Transverse colon (tissue), 4 donors: ENCODE measurements around the gene MMP11. TPM values are rescaled to one million over a fixed set of nuclear protein-coding genes. Genes with fewer than 3 reads are reported as not detected.
A peak's percentile ranks its signal among the peaks of the same experiment; 100 is the strongest.

Source experiments
- DNase-seq: peaks from one replicate; pipeline ENCODE4 v3.0.0-alpha.2; 2019
- H3K27ac ChIP-seq, 4 donors: fragments of 200-600 bp; sonication (generic); 2 replicates each; pipeline ENCODE4 v1.5.1; 2016 to 2018; ENCODE audit warnings: inconsistent platforms in 4 of 4
- H3K27me3 ChIP-seq: fragments of 200-600 bp; sonication (generic); 2 replicates; pipeline ENCODE4 v1.5.1; 2017; ENCODE audit warnings: inconsistent platforms
- H3K36me3 ChIP-seq, 4 donors: fragments of 200-600 bp; sonication (generic); 2 replicates each; pipeline ENCODE4 v1.5.1; 2017 to 2019; ENCODE audit warnings: inconsistent platforms in 4 of 4
- H3K4me1 ChIP-seq, 4 donors: fragments of 200-600 bp; sonication (generic); 2 replicates each; pipeline ENCODE4 v1.5.1; 2017 to 2020; ENCODE audit warnings: inconsistent platforms in 4 of 4
- H3K4me3 ChIP-seq, 4 donors: fragments of 200-600 bp; sonication (generic); 1 replicate in 1 of 4; 2 replicates in 3 of 4; pipeline versions ENCODE4 v1.5.1 to v1.6.1; 2017 to 2019; ENCODE audit warnings: inconsistent platforms in 4 of 4
- H3K9me3 ChIP-seq, 2 donors: fragments of 200-600 bp; sonication (generic); 2 replicates each; pipeline ENCODE4 v1.5.1; 2017 to 2019; ENCODE audit warnings: inconsistent platforms in 2 of 2
- EP300 ChIP-seq: sonication (generic); formaldehyde crosslinking; IDR thresholded peaks from one replicate; pipeline ENCODE4 v1.6.1; 2017; ENCODE audit warnings: antibody characterized with exemption, low read depth
- POLR2A ChIP-seq: fragments of 450-650 bp; IDR thresholded peaks from one replicate; pipeline ENCODE4 v1.6.1; 2016; ENCODE audit warnings: antibody characterized with exemption, mild to moderate bottlenecking, moderate library complexity
- POLR2AphosphoS5 ChIP-seq, 3 donors: sonication (generic); formaldehyde crosslinking; IDR thresholded peaks; one replicate each; pipeline ENCODE4 v1.6.1; 2016; ENCODE audit warnings: antibody characterized with exemption in 3 of 3
- WGBS, 2 donors: methylation state at CpG; one replicate each; pipeline ENCODE4 v1.1.5; 2018; ENCODE audit warnings: low coverage in 1 of 2; 5-methylcytosine and 5-hydroxymethylcytosine counted together
- in situ Hi-C, 4 donors: fragments of 200-750 bp; cut with MboI; loops; one replicate each; pipeline versions ENCODE4 v1.15.0 to v1.15.1; 2017; ENCODE audit warnings: low sequenced_read_pairs in 3 of 4, low pct_ligation_motif_present in 1 of 4, low pct_unique_long_range_greater_than_20kb in 1 of 4
- intact Hi-C: fragments of 100-400 bp; cut with DNase I; formaldehyde crosslinking; loops from one replicate; pipeline ENCODE4 v1.15.1; 2023; ENCODE audit warnings: low total_unique reads
- total RNA-seq, 4 donors: library from RNA; depleted of rRNA; stranded (reverse); fragments of >200 nt; gene quantifications; one replicate each; pipeline ENCODE4 v1.1.0, GENCODE V29; 2016
- TF ChIP-seq, protein P1 (sequence below), 5 experiments: fragments of 200-600 bp in 3 of 5; fragments of 450-650 bp in 2 of 5; sonication (generic) in 3 of 5; IDR thresholded peaks; 1 replicate in 2 of 5; 2 replicates in 3 of 5; pipeline ENCODE4 v1.5.1; 2016 to 2017; ENCODE audit warnings: antibody characterized with exemption in 5 of 5, inconsistent platforms in 3 of 5, mild to moderate bottlenecking in 2 of 5, moderate library complexity in 1 of 5

MMP11 gene
- total RNA-seq, 4 donors from 2014 or later, result 1.2 to 2.2 (median 1.6) TPM

GRCh38 chr22:23764899-23765881 is 7.5 kb upstream of the MMP11 start:
- H3K9me3 ChIP-seq, result no peaks in the 10 kb centered on the region
- in situ Hi-C loops (no loop called here), intact Hi-C loops (no loop called here)
- no peaks in the 10 kb centered on the region for H3K27me3 ChIP-seq
- H3K4me3 ChIP-seq, result no peak overlapping the region
- peaks cover 13 to 51% (median 27%) of the 10 kb centered on the region in 4 donors for H3K4me1 ChIP-seq
- TF ChIP-seq EP300 (no peak), POLR2AphosphoS5 (IDR thresholded peaks at IDR 0.05) (no peak), POLR2A (no peak)
- TF ChIP-seq, protein P1, sequence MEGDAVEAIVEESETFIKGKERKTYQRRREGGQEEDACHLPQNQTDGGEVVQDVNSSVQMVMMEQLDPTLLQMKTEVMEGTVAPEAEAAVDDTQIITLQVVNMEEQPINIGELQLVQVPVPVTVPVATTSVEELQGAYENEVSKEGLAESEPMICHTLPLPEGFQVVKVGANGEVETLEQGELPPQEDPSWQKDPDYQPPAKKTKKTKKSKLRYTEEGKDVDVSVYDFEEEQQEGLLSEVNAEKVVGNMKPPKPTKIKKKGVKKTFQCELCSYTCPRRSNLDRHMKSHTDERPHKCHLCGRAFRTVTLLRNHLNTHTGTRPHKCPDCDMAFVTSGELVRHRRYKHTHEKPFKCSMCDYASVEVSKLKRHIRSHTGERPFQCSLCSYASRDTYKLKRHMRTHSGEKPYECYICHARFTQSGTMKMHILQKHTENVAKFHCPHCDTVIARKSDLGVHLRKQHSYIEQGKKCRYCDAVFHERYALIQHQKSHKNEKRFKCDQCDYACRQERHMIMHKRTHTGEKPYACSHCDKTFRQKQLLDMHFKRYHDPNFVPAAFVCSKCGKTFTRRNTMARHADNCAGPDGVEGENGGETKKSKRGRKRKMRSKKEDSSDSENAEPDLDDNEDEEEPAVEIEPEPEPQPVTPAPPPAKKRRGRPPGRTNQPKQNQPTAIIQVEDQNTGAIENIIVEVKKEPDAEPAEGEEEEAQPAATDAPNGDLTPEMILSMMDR (IDR thresholded peaks at IDR 0.05), result no peak
- WGBS, 2 donors, result 90% methylated on average over 9 of the region's 9 CpGs; no CpG with 5 or more reads in 1 of the 2 donors
- DNase-seq, result no peak
- H3K36me3 ChIP-seq, result no peaks in the 10 kb centered on the region
- H3K27ac ChIP-seq, result no peak overlapping the region

- H3K27me3 ChIP-seq, result no peaks in the 10 kb centered on the region
- DNase-seq, result no peak
- TF ChIP-seq, protein P1 (IDR thresholded peaks at IDR 0.05), result no peak
- TF ChIP-seq POLR2A (no peak), EP300 (no peak), POLR2AphosphoS5 (IDR thresholded peaks at IDR 0.05) (no peak)
- WGBS, 2 donors, result 6% methylated on average over 14 of the region's 27 CpGs; no CpG with 5 or more reads in 1 of the 2 donors
- in situ Hi-C loops, result no loop called here
- peaks cover 16 to 63% (median 35%) of the 10 kb centered on the region in 4 donors for H3K4me1 ChIP-seq
- H3K9me3 ChIP-seq, result no peaks in the 10 kb centered on the region
- peak overlapping the region; percentile 67 to 80 (median 72) for H3K4me3 ChIP-seq
- no peaks in the 10 kb centered on the region for H3K36me3 ChIP-seq
- peak overlapping the region; percentile 88 to 93 (median 89) for H3K27ac ChIP-seq
- intact Hi-C loops, result no loop called here
Measured at GRCh38 chr22:23767303-23767672, 5.4 kb upstream of the MMP11 start.

DNA sequence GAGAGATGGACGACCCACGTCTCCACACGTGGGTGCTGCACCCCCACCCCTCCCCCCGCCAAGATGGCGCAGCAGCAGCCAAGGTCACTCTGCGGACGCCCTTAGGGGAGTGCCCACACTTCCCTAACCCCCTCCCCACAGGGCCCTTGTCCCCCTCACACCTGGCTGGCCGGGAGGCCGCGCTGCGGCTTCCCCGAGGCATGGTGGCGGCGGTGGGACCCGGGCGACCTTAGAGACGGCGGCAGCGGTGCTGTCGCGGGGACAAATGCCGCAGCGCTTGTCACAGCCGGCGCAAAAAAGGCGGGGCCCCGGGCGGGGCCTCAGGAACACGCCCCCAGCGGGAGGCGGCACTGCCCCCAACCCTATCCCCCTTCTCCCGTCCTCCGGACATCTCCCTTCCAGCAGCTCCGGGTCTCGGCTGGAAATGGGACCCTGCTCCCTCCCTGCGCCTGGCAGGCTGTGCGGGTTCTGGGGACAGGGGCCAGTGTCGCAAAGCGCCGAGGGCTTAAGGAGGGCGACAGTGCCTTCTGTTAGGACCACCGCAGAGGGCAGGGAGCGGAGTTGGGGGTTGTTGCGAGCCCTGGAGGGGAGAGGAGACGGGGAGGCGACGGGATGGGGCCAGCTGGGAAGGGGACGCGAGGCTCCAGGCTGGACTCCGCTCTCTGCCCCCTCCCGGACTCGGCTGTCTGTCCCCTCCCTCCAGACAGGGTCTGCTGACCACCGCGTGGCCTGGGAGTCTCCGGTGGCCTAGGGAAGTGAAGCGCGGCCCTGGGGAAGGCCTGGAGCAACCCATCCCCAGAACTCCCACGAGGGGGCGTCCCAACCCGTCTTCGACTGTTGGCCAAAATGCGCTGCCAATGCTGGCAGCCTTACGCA is 4.7 kb upstream of the MMP11 start, which contains the start of gene CHCHD10:
Gene CHCHD10 (minus strand): TSS at position 300 of the 876 bp plus-strand sequence. CDS start 98 bp downstream, at position 202.
- TF ChIP-seq, protein P1 (IDR thresholded peaks at IDR 0.05), result peak; percentile 73 to 89 (median 86)
- TF ChIP-seq POLR2AphosphoS5 (IDR thresholded peaks at IDR 0.05), result peak; percentile 86 to 95 (median 92)
- TF ChIP-seq POLR2A, result peak; percentile 94
- no peak for TF ChIP-seq EP300
- in situ Hi-C loops (no loop called here), intact Hi-C loops (loop anchor here (2.0 kb wide), 1 partner anchor 81 kb away; no protein-coding TSS in a partner anchor)
- 1% methylated on average over 42 of the region's 63 CpGs; no CpG with 5 or more reads in 1 of the 2 donors for WGBS, 2 donors
- Histone ChIP-seq H3K27me3 (no peaks in the 10 kb centered on the region), H3K36me3 (no peaks in the 10 kb centered on the region), H3K9me3 (no peaks in the 10 kb centered on the region), H3K27ac (peak within 1 kb of the TSS; percentile 88 to 93 (median 89)), H3K4me1 (peaks cover 17 to 61% (median 39%) of the 10 kb centered on the region in 4 donors), H3K4me3 (peak within 1 kb of the TSS; percentile 67 to 80 (median 72))
- DNase-seq, result peak; percentile 90
